SK-N-SH (cell line): ENCODE measurements around the gene CASQ1. TPM values are rescaled to one million over a fixed set of nuclear protein-coding genes. Genes with fewer than 3 reads are reported as not detected.

ENCODE experiments used
- CTCF ChIA-PET: fragments of 300-600, 350-600 bp; formaldehyde crosslinking; extraction: SDS; loops from one replicate; lab custom pipeline; 2021; lab: Yijun Ruan, JAX
- POLR2A ChIA-PET: fragments of 350-600 bp; sonication (Branson Sonifier 250); formaldehyde crosslinking; extraction: SDS; loops from one replicate; lab custom pipeline; 2020; ENCODE audit warnings: antibody characterized with exemption, inconsistent platforms; lab: Yijun Ruan, JAX
- DNase-seq: peaks from one replicate; pipeline ENCODE4 v3.0.0; 2012
- H2AFZ ChIP-seq: fragments of 200-600 bp; sonication (generic); 2 replicates; pipeline ENCODE4 v1.8.1; 2016; ENCODE audit warnings: antibody characterized with exemption, mild to moderate bottlenecking, low read depth
- H3F3A ChIP-seq: fragments of 200-600 bp; sonication (generic); replicated peaks from 2 replicates; pipeline ENCODE3; 2016; ENCODE audit warnings: antibody characterized with exemption, mild to moderate bottlenecking; ENCODE audit not compliant: insufficient read depth
- H3K27ac ChIP-seq, 2 experiments: fragments of 200-500 bp in 1 of 2; fragments of 200-600 bp in 1 of 2; sonication (Bioruptor generic) in 1 of 2; sonication (generic), shearing (Covaris generic) in 1 of 2; 2 replicates each; pipeline versions ENCODE4 v1.5.1 to v1.6.1; 2014 to 2016; ENCODE audit warnings: low read depth in 2 of 2, inconsistent platforms in 1 of 2, low read length in 1 of 2, mild to moderate bottlenecking in 1 of 2, mixed read lengths in 1 of 2
- H3K27me3 ChIP-seq: fragments of 200-600 bp; sonication (generic), shearing (Covaris generic); 2 replicates; pipeline ENCODE4 v1.6.1; 2016; ENCODE audit warnings: mixed run types; ENCODE audit not compliant: insufficient read depth
- H3K36me3 ChIP-seq, 2 experiments: fragments of 200-500 bp in 1 of 2; fragments of 200-600 bp in 1 of 2; sonication (Bioruptor generic) in 1 of 2; sonication (generic) in 1 of 2; replicated peaks in 1 of 2; 2 replicates each; pipeline versions ENCODE3 to v1.5.1; 2014 to 2016; ENCODE audit warnings: low read length in 1 of 2, mild to moderate bottlenecking in 1 of 2; ENCODE audit not compliant: insufficient read depth in 2 of 2, control insufficient read depth in 1 of 2
- H3K4me1 ChIP-seq, 2 experiments: fragments of 200-500 bp in 1 of 2; fragments of 200-600 bp in 1 of 2; sonication (Bioruptor generic) in 1 of 2; sonication (generic), shearing (Covaris generic) in 1 of 2; 2 replicates each; pipeline versions ENCODE4 v1.5.1 to v1.6.1; 2014 to 2016; ENCODE audit warnings: low read depth in 1 of 2, low read length in 1 of 2, mixed run types in 1 of 2; ENCODE audit not compliant: insufficient read depth in 2 of 2, control insufficient read depth in 1 of 2
- H3K4me2 ChIP-seq: fragments of 200-600 bp; sonication (generic), shearing (Covaris generic); 2 replicates; pipeline ENCODE4 v1.6.1; 2017; ENCODE audit warnings: mixed run types
- H3K4me3 ChIP-seq, 2 experiments: fragments of 200-500 bp in 1 of 2; fragments of 200-600 bp in 1 of 2; sonication (Bioruptor generic) in 1 of 2; sonication (generic), shearing (Covaris generic) in 1 of 2; 2 replicates each; pipeline versions ENCODE4 v1.5.1 to v1.8.1; 2014 to 2016; ENCODE audit warnings: low read depth in 2 of 2, inconsistent platforms in 1 of 2, low read length in 1 of 2, mild to moderate bottlenecking in 1 of 2, mixed read lengths in 1 of 2, moderate library complexity in 1 of 2
- H3K79me2 ChIP-seq: fragments of 200-600 bp; sonication (generic); 2 replicates; pipeline ENCODE4 v1.8.1; 2017; ENCODE audit warnings: mild to moderate bottlenecking; ENCODE audit not compliant: insufficient read depth
- H3K9ac ChIP-seq: fragments of 200-600 bp; sonication (generic); 2 replicates; pipeline ENCODE4 v1.6.1; 2017; ENCODE audit warnings: mixed run types
- H3K9me2 ChIP-seq: fragments of 200-600 bp; sonication (generic); 2 replicates; pipeline ENCODE4 v1.6.1; 2017; ENCODE audit warnings: mixed run types
- H3K9me3 ChIP-seq: fragments of 200-600 bp; sonication (generic); 2 replicates; pipeline ENCODE4 v1.6.1; 2017; ENCODE audit warnings: mixed run types, mild to moderate bottlenecking, moderate library complexity
- H4K20me1 ChIP-seq: fragments of 200-600 bp; sonication (generic); 2 replicates; pipeline ENCODE4 v1.6.1; 2017; ENCODE audit warnings: mild to moderate bottlenecking, mixed run types; ENCODE audit not compliant: insufficient read depth
- CHD2 ChIP-seq: fragments of 150-350 bp; IDR thresholded peaks from 2 replicates; pipeline ENCODE4 v1.6.1; 2018; ENCODE audit warnings: low read length; ENCODE audit not compliant: partially characterized antibody
- ELF1 ChIP-seq: IDR thresholded peaks from 2 replicates; pipeline ENCODE4 v1.4.0; 2012
- EP300 ChIP-seq, 2 experiments: IDR thresholded peaks; 2 replicates each; pipeline versions ENCODE4 v1.4.0 to v1.6.1; 2012; ENCODE audit warnings: borderline replicate concordance in 1 of 2, low read depth in 1 of 2, low read length in 1 of 2
- FOXJ3 ChIP-seq: sonication (generic); formaldehyde crosslinking; IDR thresholded peaks from 2 replicates; pipeline ENCODE4 v1.5.1; 2020; ENCODE audit warnings: mild to moderate bottlenecking, missing genetic modification reagents
- POLR2AphosphoS5 ChIP-seq: IDR thresholded peaks from 2 replicates; pipeline ENCODE4 v1.6.1; 2012; ENCODE audit warnings: low read depth, low read length
- RAD21 ChIP-seq: IDR thresholded peaks from 2 replicates; pipeline ENCODE4 v1.6.1; 2012; ENCODE audit warnings: mild to moderate bottlenecking, low read length
- RCOR1 ChIP-seq: fragments of 150-350 bp; IDR thresholded peaks from 2 replicates; pipeline ENCODE4 v1.6.1; 2017; ENCODE audit warnings: antibody characterized with exemption, low read length
- RXRA ChIP-seq: IDR thresholded peaks from 2 replicates; pipeline ENCODE4 v1.4.0; 2012; ENCODE audit warnings: low read depth, mild to moderate bottlenecking, borderline replicate concordance
- SIN3A ChIP-seq: IDR thresholded peaks from 2 replicates; pipeline ENCODE4 v1.6.1; 2012; ENCODE audit warnings: low read depth, mild to moderate bottlenecking, low read length, moderate library complexity, borderline replicate concordance
- SMC3 ChIP-seq: IDR thresholded peaks from 2 replicates; pipeline ENCODE4 v1.6.1; 2012; ENCODE audit warnings: low read depth, low read length, improper control_type of control experiment
- TCF12 ChIP-seq: IDR thresholded peaks from 2 replicates; pipeline ENCODE4 v1.4.0; 2012
- WGBS: methylation state at CpG from one replicate; pipeline ENCODE4 v1.1.6; 2017; ENCODE audit warnings: low lambda C conversion rate; 5-methylcytosine and 5-hydroxymethylcytosine counted together
- polyA plus RNA-seq, 3 experiments: library from polyadenylated mRNA; depleted of rRNA; stranded (reverse); fragments of >200 nt; gene quantifications; 2 replicates each; pipeline ENCODE4 v1.2.3, GENCODE V29; 2012
- TF ChIP-seq, protein P1 (sequence below): fragments of 150-350 bp; IDR thresholded peaks from 2 replicates; pipeline ENCODE4 v1.6.1; 2017; ENCODE audit warnings: antibody characterized with exemption, low read length, low read depth, borderline replicate concordance
- TF ChIP-seq, protein P2 (sequence below): fragments of 200-600 bp; sonication (generic); IDR thresholded peaks from 2 replicates; pipeline ENCODE4 v1.6.1; 2017; ENCODE audit warnings: antibody characterized with exemption, mild to moderate bottlenecking, moderate library complexity
- TF ChIP-seq, protein P3 (sequence below): fragments of 150-350 bp; IDR thresholded peaks from 2 replicates; pipeline ENCODE4 v1.6.1; 2016; ENCODE audit warnings: mild to moderate bottlenecking, low read depth, low read length
- TF ChIP-seq, protein P4 (sequence below): IDR thresholded peaks from 2 replicates; pipeline ENCODE4; 2012

CASQ1 gene
- polyA plus RNA-seq, 1 of the 3 experiments (the other 2 are of a cell fraction): 0.08 TPM

DNA sequence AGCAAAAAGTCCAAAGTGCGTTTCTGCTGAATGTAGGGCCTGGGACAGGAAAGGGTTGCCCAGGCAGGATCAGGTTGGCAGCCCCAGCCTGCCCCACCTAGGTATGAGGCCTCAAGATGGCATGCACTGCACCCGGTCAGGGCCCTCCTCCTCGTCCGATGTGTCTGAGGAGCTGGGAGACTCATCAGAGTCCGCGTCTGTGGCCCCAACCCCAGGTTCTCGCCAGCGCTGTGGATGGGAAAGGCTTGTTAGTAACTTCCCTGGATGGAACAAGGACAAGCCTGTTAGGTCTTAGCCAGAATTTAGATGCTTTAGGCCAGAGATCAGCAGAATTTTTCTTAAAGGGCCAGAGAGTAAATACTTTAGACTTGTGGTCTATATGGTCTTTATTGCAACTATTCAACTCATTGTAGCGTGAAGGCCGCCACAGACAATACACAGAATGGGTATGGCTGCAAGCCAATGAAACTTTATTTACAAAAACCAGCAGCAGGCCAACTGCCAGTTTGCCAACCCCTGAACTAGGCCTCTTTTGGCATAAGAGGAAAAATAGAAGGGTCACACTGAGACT is 27.2 kb downstream of the CASQ1 start:
- 92% methylated on average over 5 of the region's 10 CpGs for WGBS
- Histone ChIP-seq H4K20me1 (no peaks in the 10 kb centered on the region; the same call in 1 of the 2 replicates), H3K4me1 (peaks cover 11 to 18% of the 10 kb centered on the region in 2 experiments; a peak in 3 of 4 replicates), H2AFZ (no peak overlapping the region), H3K27ac (peak overlapping the region; percentile 45 to 55; a peak in 3 of 4 replicates), H3K4me2 (no peak overlapping the region)
- no peak for DNase-seq
- no peak for TF ChIP-seq ELF1
- TF ChIP-seq, protein P1, sequence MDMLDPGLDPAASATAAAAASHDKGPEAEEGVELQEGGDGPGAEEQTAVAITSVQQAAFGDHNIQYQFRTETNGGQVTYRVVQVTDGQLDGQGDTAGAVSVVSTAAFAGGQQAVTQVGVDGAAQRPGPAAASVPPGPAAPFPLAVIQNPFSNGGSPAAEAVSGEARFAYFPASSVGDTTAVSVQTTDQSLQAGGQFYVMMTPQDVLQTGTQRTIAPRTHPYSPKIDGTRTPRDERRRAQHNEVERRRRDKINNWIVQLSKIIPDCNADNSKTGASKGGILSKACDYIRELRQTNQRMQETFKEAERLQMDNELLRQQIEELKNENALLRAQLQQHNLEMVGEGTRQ: no peak
- TF ChIP-seq POLR2AphosphoS5: no peak
- TF ChIP-seq, all 33 proteins: peak for 0
- no peak overlapping the region for H3K9ac ChIP-seq
- H3K27me3 ChIP-seq: no peaks in the 10 kb centered on the region
- no peaks in the 10 kb centered on the region for H3K9me3 ChIP-seq
- peaks cover 72 to 94% of the 10 kb centered on the region in 2 experiments for H3K36me3 ChIP-seq
- H3F3A ChIP-seq: peaks cover 62% of the 10 kb centered on the region
- no peaks in the 10 kb centered on the region for H3K79me2 ChIP-seq
- CTCF ChIA-PET: interaction anchor here (3.0 to 5.5 kb wide), 7 partner anchors 10 to 131 kb away, joined by 21 to 141 read pairs (median 57); partner anchors contain the start of genes CASQ1 and PEA15
- H3K9me2 ChIP-seq: no peaks in the 10 kb centered on the region
- POLR2A ChIA-PET: no interaction called here
- H3K4me3 ChIP-seq: no peak overlapping the region

DNA sequence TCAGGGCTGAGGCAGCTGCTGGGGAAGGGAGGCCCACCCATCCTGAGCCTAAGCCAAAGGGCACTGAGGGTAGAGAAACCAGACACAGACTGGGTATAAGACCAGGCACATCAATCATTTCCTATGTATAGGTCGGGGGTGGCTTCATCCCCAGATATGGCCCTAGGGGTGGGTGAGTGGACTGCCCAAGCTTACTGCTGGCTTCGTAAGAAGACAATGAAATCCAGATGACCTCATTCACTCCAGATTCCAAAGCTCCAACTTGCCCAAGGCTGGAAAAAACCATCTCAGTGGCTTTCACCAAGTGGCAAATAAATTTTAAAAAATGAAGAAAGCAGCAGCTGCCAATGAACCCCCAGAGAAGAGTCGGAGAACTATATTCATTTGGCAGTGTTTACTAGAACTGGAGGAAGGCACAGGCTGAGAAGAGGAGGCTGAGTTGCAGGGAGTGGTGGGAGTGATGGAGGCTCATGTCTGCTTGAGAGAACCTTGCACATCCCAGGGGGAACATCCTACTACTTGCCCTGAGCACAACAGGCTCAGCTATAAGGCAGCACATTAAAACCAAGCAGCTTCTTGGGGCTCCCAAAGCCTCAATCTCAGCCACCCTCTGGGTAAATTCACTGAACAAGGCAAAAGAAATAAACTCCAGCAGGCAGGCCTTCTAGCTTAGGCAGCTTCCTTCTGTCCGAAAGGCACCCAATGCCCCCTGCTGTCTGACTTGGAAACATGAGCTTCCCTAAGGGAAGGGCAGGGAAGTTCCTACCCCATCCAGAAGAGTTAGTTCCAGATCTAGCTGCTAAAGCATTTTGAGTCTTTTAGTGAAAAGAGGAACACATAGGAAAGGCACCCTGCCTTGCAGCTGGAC is 28.9 kb downstream of the CASQ1 start:
- Histone ChIP-seq H3K27ac (peak overlapping the region; percentile 31 to 55), H3K27me3 (no peaks in the 10 kb centered on the region), H4K20me1 (no peaks in the 10 kb centered on the region), H2AFZ (no peak overlapping the region), H3K9me3 (no peaks in the 10 kb centered on the region), H3F3A (peaks cover 49% of the 10 kb centered on the region), H3K4me1 (peaks cover 11 to 18% of the 10 kb centered on the region in 2 experiments; a peak in 3 of 4 replicates), H3K9me2 (no peaks in the 10 kb centered on the region), H3K79me2 (no peaks in the 10 kb centered on the region), H3K4me3 (no peak overlapping the region; a peak in 1 of 4 replicates), H3K4me2 (0 out of 2 replicates have a peak overlapping the region, but pooled peaks have one; percentile 10), H3K36me3 (peaks cover 70 to 94% of the 10 kb centered on the region in 2 experiments), H3K9ac (no peak overlapping the region)
- peak; percentile 55 for DNase-seq
- 20% methylated on average over 4 of the region's 4 CpGs for WGBS
- ChIA-PET CTCF (interaction anchor here (0.8 to 5.5 kb wide), 34 partner anchors 11 to 173 kb away, joined by 3 to 141 read pairs (median 8); partner anchors contain the start of genes CASQ1, IGSF8, KCNJ9 and PEA15), POLR2A (interaction anchor here (0.6 to 1.7 kb wide), 8 partner anchors 8 to 117 kb away, joined by 3 to 8 read pairs (median 4); partner anchors contain the start of genes CASQ1 and PEA15)
- TF ChIP-seq, protein P2, sequence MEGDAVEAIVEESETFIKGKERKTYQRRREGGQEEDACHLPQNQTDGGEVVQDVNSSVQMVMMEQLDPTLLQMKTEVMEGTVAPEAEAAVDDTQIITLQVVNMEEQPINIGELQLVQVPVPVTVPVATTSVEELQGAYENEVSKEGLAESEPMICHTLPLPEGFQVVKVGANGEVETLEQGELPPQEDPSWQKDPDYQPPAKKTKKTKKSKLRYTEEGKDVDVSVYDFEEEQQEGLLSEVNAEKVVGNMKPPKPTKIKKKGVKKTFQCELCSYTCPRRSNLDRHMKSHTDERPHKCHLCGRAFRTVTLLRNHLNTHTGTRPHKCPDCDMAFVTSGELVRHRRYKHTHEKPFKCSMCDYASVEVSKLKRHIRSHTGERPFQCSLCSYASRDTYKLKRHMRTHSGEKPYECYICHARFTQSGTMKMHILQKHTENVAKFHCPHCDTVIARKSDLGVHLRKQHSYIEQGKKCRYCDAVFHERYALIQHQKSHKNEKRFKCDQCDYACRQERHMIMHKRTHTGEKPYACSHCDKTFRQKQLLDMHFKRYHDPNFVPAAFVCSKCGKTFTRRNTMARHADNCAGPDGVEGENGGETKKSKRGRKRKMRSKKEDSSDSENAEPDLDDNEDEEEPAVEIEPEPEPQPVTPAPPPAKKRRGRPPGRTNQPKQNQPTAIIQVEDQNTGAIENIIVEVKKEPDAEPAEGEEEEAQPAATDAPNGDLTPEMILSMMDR: peak; percentile 72
- 0 out of 2 replicates have a peak, but pooled peaks have one; percentile 12 for TF ChIP-seq POLR2AphosphoS5
- TF ChIP-seq RAD21: peak; percentile 81
- no peak for TF ChIP-seq SIN3A
- peak; percentile 32; the same call in 1 of the 2 replicates for TF ChIP-seq TCF12
- TF ChIP-seq, protein P3, sequence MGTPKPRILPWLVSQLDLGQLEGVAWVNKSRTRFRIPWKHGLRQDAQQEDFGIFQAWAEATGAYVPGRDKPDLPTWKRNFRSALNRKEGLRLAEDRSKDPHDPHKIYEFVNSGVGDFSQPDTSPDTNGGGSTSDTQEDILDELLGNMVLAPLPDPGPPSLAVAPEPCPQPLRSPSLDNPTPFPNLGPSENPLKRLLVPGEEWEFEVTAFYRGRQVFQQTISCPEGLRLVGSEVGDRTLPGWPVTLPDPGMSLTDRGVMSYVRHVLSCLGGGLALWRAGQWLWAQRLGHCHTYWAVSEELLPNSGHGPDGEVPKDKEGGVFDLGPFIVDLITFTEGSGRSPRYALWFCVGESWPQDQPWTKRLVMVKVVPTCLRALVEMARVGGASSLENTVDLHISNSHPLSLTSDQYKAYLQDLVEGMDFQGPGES: no peak
- no peak for TF ChIP-seq RXRA
- no peak for TF ChIP-seq FOXJ3 (CRISPR knock-in tag)
- TF ChIP-seq, protein P4, sequence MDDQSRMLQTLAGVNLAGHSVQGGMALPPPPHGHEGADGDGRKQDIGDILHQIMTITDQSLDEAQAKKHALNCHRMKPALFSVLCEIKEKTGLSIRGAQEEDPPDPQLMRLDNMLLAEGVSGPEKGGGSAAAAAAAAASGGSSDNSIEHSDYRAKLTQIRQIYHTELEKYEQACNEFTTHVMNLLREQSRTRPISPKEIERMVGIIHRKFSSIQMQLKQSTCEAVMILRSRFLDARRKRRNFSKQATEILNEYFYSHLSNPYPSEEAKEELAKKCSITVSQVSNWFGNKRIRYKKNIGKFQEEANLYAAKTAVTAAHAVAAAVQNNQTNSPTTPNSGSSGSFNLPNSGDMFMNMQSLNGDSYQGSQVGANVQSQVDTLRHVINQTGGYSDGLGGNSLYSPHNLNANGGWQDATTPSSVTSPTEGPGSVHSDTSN: 0 out of 2 replicates have a peak, but pooled peaks have one; percentile 11
- TF ChIP-seq SMC3: peak; percentile 89
- TF ChIP-seq EP300 (IDR thresholded peaks at IDR 0.05; ENCODE audit: borderline replicate concordance in 1 of 2, low read depth in 1 of 2, low read length in 1 of 2): no peak
- TF ChIP-seq RCOR1: peak; percentile 48; the same call in 1 of the 2 replicates
- peak; percentile 19 for TF ChIP-seq CHD2
